HG03060 (cell line): Measurements from ENCODE around the gene RASL12.
"Not testable (repeated sequence)": the region's sequence is repeated elsewhere in the genome, so short reads cannot be mapped to it uniquely, and the experiment has no call there.

Source experiments
- ATAC-seq: cut with Tn5 transposase; IDR thresholded peaks from one replicate; pipeline ENCODE4 v1.9.1; 2021; ENCODE audit warnings: low read depth, moderate number of reproducible peaks; ENCODE audit not compliant: unreplicated experiment

RASL12 gene

DNA sequence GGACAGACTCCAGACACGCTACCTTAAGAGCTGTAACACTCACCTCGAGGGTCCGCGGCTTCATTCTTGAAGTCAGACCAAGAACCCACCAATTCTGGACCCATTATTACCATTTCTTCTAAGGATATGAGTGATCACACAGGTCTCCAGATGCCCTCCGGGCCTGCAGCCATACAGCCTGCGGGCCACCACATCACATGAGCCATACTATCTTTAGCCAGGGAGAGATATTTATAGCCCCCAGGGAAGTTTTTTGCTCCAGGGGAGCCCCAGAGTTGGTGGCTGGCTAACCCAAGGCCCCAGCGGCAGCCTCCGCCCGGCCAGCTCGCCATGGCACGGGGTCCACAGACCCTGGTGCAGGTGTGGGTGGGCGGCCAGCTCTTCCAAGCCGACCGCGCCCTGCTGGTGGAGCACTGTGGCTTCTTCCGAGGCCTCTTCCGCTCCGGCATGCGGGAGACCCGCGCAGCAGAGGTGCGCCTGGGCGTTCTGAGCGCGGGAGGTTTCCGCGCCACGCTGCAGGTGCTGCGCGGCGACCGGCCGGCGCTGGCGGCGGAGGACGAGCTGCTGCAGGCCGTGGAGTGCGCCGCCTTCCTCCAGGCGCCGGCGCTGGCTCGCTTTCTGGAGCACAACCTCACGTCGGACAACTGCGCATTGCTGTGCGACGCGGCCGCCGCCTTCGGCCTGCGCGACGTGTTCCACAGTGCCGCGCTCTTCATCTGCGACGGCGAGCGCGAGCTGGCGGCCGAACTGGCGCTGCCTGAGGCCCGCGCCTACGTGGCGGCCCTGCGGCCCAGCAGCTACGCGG is 8.9 kb upstream of the RASL12 start, which contains the start of gene KBTBD13:
Gene KBTBD13, plus strand, starts transcription at position 261 of the 805 bp plus-strand sequence. Its CDS starts 70 bp downstream, at position 331.
- ATAC-seq: no peak

DNA sequence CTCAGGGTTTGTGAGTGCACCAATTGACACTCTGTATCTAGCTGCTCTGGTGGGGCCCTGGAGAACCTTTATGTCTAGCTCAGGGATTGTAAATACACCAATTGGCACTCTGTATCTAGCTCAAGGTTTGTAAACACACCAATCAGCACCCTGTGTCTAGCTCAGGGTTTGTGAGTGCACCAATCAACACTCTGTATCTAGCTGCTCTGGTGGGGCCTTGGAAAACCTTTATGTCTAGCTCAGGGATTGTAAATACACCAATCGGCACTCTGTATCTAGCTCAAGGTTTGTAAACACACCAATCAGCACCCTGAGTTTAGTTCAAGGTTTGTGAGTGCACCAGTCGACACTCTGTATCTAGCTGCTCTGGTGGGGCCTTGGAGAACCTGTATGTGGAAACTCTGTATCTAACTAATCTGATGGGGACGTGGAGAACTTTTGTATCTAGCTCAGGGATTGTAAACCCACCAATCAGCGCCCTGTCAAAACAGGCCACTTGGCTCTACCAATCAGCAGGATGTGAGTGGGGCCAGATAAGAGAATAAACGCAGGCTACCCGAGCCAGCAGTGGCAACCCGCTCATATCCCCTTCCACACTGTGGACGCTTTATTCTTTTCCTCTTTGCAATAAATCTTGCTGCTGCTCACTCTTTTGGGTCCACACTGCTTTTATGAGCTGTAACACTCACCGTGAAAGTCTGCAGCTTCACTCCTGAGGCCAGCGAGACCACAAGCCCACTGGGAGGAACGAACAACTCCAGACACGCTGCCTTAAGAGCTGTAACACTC is 8.0 kb upstream of the RASL12 start:
- ATAC-seq: not testable (repeated sequence)

DNA sequence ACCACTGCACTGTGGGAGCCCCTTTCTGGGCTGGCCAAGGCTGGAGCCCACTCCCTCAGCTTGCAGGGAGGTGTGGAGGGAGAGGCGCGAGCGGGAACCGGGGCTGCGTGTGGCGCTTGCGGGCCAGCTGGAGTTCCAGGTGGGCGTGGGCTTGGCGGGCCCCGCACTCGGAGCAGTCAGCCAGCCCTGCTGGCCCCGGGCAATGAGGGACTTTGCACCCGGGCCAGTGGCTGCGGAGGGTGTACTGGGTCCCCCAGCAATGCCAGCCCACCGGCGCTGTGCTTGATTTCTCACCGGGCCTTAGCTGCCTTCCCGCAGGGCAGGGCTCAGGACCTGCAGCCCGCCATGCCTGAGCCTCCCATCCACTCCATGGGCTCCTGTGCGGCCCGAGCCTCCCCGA is 7.2 kb upstream of the RASL12 start:
- not testable (repeated sequence) for ATAC-seq

DNA sequence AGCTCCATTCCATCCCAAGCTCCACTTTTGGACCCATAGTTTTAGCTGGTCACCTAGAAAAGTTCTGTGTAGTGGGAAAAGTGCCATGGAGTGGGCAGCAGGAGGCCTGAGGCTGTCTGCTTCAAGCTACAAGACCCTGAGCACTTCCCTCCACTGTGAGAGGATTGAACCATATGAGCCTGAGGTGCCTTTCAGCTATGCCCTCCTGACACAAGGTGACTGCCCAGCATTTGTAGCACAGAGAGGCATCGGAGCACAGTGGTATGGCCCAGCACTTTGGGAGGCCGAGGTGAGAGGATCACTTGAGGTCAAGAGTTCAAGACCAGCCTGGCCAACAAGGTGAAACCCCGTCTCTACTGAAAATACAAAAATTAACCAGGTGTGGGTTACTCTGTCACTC is 4.8 kb upstream of the RASL12 start:
- ATAC-seq: no peak

DNA sequence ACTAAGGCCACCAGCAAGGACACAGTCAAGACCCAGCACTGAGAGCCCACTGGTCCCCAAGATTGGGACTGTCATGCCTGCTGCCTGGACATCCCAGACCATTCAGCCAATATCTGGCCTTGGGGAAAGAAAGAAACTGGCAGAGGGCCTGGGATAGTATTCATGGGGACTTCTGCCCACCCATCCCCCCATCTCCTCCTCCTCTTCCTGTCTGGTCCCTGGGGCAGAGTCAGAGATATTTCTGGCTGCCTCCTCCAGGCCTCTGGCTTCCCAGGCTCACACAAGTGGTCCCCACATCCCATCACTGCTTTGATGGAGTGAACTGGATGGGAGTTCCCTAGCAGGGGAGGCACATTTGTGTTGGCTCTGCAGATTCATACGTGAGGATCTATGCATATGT is 4.2 kb upstream of the RASL12 start:
- ATAC-seq: no peak

DNA sequence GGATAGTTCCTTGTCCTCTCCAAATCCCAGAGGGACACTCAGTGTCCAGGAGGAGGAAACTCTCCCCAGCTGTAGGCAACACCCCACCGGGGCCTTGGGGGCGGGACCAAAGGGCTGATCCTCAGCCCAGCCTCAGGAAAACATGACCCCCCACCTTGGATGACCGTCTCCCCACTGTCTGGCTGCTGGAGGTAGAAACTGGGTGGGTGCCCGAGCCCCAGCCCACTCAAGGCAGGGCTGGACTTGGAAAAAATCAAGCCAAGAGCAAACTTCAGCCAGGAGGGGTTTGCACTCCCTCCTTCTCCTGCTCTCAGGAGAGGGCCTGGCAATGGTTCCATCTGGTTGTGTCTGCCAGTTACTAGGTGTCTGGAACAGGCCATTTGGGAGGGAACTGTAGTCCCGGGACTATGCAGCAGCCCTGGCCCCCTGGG is 3.6 kb upstream of the RASL12 start:
- no peak for ATAC-seq

DNA sequence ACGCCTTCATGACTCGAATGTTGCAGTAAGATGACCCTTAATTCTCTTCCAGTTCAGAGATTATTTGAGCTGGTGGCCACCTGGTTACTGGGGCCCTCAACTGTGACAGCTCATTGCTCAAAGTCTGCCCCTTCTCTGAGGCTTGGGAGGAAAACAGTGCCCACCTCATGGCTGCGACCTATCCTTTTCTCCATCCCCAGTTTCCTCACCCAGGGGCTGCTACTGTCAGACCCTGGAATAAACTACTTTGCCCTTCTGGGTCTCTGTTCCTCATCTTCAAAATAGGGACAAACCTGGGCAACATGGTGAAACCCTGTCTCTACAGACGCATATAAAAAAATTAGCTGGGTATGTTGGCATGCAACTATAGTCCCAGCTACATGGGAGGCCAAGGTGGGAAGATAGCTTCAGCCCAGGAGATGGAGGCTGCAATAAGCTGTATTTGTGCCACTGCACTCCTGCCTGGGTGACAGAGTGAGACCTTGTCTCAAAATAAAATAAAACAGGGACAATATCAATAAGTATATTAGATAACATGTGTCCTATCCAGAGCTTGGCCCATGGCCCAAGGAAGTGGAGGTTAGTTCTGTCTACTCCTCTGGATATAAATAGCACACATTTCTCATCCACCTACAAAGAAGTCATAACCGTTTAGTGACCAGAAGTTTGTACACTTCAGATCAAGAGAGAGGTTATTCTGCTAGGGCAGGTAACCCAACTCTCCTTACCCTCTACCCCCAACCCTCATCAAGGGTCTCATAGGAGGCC is 2.2 kb upstream of the RASL12 start:
- ATAC-seq: no peak

DNA sequence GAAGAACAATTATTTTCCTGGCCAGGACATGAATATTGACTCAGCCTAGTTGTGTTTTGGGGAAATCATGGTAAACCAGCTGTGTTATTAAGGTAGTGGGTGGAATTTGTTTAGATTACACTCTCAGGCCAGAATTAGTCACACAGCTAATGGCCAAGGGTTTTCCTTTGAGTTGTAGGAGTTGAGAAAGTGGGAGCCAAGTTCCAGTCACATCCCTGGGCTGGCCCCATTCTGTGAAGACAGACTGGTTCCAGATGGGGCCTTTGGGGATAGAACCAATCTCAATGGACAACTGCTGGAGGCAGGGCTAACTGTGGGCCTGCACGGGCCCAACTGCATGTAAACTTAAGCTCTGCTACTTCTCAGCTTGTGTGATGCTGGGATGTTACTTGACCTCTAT is 1.4 kb upstream of the RASL12 start:
- no peak for ATAC-seq

DNA sequence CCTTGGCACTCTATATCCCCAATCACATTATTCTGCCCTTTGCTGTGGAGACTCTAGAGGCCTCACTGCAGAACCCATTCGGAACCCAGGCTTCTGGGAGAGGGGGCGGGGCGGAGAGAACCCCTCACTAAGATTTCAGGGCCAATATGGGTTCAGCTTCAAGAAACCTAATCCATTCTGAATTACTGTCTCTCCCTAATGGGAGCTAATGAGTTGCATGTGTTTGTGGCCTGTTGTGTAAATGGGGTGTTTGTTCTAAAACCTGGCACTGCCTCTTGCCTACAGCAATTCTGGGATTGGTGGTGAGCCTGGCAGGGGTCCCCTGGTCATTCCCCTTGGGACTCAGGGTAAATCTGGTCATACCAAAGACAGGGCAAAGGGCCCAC is 605 bp upstream of the RASL12 start:
- ATAC-seq: no peak

DNA sequence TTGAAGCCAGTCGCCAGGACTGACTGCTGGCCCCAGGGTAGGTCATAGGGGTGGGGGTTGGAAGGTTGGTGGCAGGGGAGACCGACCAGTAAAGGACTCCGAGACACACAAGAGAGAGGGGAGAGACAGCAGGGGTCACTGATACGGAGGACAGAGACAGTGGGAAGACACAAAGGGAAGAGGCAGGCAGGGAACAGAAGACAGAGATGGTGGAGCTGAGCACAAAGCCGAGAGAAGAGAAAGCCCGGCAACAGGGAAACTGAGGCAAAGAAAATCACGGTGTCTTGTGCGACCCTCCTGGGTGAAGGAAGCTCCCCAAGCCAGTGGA is 510 bp downstream of the RASL12 start:
- no peak for ATAC-seq

DNA sequence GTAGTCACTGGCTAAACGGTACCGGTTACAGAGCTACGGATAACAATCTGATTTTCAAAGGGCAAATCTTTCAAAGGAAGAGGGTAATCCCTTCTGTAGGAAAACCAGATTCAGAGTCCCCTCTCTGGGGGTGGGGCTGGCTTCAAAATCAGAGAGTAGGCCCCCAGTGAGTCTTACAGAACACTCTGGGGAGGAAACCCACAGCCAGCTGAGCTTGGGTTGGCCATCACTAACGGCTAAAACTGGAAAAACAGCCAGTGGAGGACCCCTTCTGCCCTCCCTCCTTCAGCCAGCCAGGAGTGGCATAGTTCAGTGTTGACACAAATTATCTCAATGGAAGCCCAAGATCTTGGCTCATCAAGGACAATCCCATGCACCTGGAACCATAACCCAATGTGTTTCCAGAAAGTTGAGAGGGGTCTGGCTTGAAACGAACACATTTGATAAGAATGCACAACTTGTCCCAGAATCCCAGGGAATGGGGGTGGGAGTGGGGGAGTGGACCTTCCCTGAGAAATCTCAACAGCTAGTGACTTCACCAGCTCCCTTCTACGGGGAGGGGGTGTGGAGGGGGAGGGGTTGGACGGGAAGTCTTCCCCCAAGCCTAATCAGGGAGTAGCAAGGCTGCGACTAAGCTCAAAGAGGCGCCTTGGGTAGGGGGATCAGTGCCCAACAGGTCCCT is 1.0 kb downstream of the RASL12 start:
- ATAC-seq: no peak

DNA sequence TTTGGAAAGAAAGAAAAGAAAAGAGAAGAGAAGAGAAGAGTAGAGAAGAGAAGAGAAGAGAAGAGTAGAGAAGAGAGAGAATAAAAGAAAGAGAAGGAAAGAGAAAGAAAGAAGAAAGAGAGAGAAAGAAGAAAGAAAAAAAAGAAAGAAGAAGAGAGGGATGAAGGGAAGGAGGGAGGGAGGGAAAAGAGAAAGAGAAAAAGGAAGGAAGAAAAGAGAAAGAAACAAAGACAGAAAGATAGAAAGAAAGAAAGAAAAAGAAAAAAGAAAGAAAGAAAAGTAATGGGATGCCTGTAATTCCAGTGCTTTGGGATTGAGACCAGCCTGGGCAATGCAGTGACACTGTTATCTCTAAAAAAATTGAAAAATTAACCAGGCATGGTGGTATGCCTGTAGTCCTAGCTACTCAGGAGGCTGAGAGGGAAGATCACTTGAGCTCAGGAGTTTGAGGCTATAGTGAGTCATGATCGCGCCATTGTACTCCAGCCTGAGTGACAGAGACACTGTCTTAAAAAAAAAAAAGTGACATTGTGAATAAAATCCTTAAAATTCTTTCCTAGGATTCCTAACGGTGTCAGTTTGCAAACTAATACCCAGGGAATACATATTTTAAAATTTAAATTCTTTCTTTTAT is 1.7 kb downstream of the RASL12 start:
- no peak for ATAC-seq

DNA sequence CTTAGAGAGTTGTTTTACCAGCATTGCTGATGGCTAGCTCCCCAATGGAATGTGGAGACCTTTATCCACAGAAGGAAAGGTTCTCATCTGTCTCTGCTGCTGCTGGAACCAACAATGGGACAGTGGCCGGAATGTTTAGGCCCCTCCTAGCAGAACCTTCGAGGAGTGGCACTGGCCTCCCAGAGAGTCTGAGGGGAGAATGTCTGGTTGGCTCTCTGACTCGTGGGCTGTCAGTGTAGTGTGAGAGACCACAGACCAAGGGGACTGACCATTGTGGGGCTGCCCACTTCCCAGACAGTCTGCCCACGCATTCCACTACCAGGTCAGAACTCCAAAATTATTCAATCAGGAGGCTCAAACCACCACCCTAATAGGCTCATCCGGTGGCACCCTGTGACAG is 5.1 kb downstream of the RASL12 start:
- no peak for ATAC-seq

DNA sequence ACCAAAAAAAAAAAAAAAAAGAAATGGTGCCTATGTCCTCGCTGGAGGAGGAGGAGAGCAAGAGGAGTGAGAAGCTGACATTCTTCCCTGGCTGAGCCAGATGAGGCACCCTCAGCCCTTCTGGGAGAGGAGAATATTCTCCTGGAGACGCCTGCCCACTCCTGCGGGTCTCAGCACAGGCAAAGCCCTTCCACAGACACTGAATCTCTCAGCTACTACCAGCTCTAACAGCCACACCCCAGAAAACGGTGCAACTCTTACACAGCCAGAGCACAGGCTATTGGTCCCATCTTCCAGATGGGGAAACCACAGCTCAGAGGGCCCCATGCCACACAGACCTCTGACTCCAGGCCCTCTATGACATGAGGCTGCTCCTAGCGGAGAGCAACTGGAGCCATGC is 5.7 kb downstream of the RASL12 start:
- no peak for ATAC-seq

DNA sequence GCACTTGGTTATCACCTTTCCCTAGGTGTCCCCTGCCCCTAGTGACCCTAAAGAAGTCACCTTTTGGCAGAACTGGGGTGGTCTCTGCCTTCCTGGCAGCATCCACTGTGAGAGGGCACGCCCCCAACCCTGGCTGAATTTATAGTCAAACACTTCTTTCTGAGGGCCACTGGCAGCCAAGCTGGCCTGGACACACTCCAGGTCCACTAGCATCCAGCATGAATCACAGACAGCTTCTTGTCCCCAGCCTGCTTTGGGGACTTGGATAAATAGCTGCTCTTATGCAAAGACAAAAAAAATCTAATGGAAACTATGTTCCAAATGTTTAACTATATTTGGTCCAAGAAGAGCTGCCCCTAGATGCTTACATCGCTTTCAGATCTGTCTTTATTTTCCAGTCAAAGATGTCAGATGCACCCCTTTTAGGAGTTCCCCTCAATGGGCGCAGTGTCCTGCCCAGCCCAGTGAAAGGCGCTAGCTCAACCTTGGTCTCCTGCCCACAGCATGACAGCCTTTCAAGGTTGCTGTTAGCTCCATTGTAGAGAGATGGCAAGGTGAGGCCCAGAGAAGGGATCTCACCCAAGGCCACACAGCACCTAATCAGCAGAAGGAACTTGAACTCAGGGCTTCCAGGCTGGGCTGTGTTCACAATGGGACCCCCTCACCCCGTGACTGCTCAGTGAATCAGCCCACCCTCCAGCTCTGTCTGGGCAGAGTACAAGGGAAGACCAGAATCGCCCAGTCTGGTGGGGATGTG is 7.0 kb downstream of the RASL12 start:
- ATAC-seq: no peak

DNA sequence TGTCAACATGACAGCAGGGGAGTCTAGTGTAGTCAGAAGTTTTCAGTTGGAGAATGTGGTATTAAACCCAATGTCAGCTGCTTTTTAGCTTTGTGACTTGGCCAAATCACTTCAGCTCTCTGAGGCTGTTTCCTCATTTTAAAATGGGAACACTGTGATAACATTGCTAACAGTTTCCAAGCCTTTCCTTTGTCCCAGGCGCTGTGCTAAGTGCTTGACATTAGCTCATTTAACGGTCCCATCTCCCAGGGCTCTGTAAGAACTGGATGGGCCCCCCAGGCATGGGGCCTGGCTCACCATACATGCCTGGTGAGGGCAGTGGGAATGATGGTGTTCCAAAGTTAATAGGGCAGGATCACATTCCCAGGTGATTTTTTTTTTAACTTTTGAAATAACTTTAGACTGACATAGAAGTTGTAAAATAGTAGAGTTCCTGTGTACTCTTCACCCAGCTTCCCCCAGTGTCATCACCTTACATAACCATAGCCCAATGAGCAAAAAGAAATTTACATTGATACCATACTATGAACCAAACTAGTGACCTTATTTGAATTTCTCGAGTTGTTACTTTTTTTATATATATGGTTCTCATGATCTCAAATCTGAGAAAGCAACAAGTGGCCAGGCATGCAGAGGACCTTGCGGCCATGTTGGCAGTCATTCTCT is 7.7 kb downstream of the RASL12 start:
- ATAC-seq: no peak

DNA sequence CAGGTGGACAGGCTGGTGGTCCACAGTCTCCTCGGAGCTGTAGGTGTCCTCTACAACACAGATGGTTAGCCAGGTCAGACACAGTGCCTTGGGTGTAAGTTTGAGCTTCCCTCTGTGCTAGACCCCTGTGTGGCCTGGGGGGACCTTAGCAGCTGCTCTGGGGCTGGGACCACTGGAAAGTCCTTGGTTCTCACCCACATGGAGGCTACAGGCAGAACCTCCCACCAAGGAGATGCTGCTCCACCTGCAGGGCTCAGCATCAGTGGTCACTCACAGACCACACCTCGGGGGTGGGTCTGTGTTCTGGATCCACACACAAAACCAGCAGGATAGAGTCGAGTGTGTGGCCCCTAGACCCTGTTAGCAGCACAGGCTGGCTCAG is 8.4 kb downstream of the RASL12 start:
- no peak for ATAC-seq

DNA sequence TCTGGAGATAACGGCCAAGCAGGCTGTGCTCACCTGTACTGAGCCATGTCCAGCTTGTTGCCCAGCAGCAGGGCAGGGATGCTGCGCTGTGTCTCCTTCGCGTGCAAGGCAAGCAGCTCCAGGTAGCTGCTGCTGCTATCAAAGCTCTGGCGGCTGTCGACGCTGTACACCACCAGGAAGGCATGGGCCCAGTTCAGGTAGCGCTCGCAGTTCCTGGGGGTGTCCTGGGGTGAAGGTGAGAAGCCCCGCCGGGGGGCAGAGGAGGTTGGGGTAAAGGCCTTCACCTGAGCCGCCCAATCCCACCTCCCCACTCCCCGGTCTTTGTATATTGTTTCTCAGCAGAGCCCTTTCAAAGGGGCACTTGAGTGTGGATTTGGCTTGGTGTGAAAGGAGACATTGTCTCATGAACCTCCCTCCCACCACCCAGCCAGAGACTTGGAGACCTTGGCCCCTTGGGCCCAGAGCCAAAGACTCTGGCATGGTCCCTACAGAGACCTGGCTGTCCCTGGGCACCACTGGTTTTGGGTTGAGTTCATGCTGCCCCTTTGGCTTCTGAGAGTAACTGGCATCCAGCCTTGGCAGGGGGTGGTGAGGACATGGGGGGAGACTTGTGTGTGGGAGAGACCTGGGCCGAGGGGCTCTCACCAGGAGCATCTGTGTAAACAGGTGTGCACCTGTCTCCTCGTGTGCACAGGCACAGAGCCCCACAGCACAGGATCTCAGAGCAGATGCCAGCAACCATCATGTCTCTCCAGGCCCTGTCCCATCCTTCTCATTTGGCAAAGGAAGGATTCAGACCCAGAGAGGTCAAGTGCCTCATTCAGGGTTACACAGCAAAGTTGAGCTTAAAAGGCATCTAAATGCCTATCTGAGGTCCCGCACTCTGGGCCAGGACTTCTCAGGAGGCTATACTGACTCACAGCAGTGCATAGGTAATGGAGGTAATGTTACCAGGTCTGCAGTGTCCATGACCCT is 9.1 kb downstream of the RASL12 start:
- ATAC-seq: no peak
